ENCODE data around the gene HSD17B8.

DNA sequence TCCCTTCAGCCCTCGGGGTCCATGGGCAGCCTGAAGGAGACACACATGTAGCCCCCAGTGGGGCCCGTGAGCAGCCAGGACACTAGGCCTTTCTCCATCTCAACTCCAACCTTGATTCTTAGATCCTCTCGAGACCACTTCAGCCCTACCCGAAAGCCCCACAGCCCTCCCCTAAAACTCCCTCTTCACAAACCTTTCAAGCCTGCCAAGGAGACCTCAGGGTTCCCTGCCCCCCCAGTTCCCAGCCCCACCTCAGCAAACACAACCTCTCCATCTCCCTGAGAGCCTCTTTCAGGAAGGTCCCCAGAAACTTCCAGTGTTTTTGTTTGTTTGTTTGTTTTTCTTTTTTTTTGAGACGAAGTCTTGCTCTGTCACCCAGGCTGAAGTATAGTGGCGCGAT is 23.3 kb upstream of the HSD17B8 start:
- no peak for TF ChIP-seq CTCF (conservative IDR thresholded peaks at IDR 0.05; ENCODE audit: low read depth, low read length)
- TF ChIP-seq EZH2 (IDR thresholded peaks at IDR 0.05; ENCODE audit: low read length, unreplicated experiment) = no peak

Data from PC-3 (cell line).